Thoracic aorta (tissue), 2 donors: ENCODE measurements around the gene BCAT1. TPM values are rescaled to one million over a fixed set of nuclear protein-coding genes. Genes with fewer than 3 reads are reported as not detected.

Experiments
- ATAC-seq: fragments of 150-250 bp; one replicate; pipeline ENCODE4 v1.8.0; 2017; ENCODE audit warnings: low read depth; ENCODE audit not compliant: insufficient number of reproducible peaks, low FRiP score
- DNase-seq: peaks from one replicate; pipeline ENCODE4 v3.0.0-alpha.2; 2020; ENCODE audit warnings: low spot score
- H3K27ac ChIP-seq, 2 donors: fragments of 200-600 bp; sonication (generic); 1 replicate in 1 of 2; 2 replicates in 1 of 2; pipeline ENCODE4 v1.5.1; 2016; ENCODE audit warnings: mild to moderate bottlenecking in 2 of 2, moderate library complexity in 2 of 2
- H3K27me3 ChIP-seq: fragments of 200-600 bp; sonication (generic); replicated peaks from 2 replicates; pipeline ENCODE4 v1.6.0; 2016; ENCODE audit warnings: mild to moderate bottlenecking; ENCODE audit not compliant: insufficient read depth
- H3K36me3 ChIP-seq: fragments of 200-600 bp; sonication (generic); one replicate; pipeline ENCODE4 v1.5.1; 2016
- H3K4me1 ChIP-seq, 2 donors: fragments of 200-600 bp; sonication (generic); 1 replicate in 1 of 2; 2 replicates in 1 of 2; pipeline versions ENCODE4 v1.5.1 to v1.6.0; 2016; ENCODE audit warnings: low read depth in 2 of 2, mild to moderate bottlenecking in 1 of 2; ENCODE audit not compliant: control insufficient read depth in 1 of 2
- H3K4me3 ChIP-seq: fragments of 200-600 bp; sonication (generic); 2 replicates; pipeline ENCODE4 v1.5.1; 2016; ENCODE audit warnings: mild to moderate bottlenecking
- H3K9me3 ChIP-seq: fragments of 200-600 bp; sonication (generic); 2 replicates; pipeline ENCODE4 v1.5.1; 2016
- CTCF ChIP-seq: fragments of 200-600 bp; sonication (generic); IDR thresholded peaks from one replicate; pipeline ENCODE4 v1.5.1; 2019; ENCODE audit warnings: antibody characterized with exemption
- total RNA-seq, 2 donors: library from RNA; depleted of rRNA; stranded (reverse); fragments of >200 nt; gene quantifications; one replicate each; pipeline versions ENCODE4 v1.1.0 to v1.2.3, GENCODE V29; 2016

The BCAT1 gene
- total RNA-seq, 2 donors from 2014 or later: 24.9 to 28.6 TPM

GRCh38 chr12:24806386-24806785 lies 142.5 kb downstream of the BCAT1 start:
- DNase-seq (no peak), ATAC-seq (no peak)
- TF ChIP-seq CTCF: no peak
- H3K27me3 ChIP-seq: no peaks in the 10 kb centered on the region
- H3K9me3 ChIP-seq: peaks cover 3% of the 10 kb centered on the region
- H3K27ac ChIP-seq: no peak overlapping the region
- H3K4me1 ChIP-seq: no peaks in the 10 kb centered on the region
- no peaks in the 10 kb centered on the region for H3K36me3 ChIP-seq
- H3K4me3 ChIP-seq: no peak overlapping the region

GRCh38 chr12:24803430-24804245 lies 145.3 kb downstream of the BCAT1 start:
- Histone ChIP-seq H3K27me3 (no peaks in the 10 kb centered on the region), H3K4me1 (no peaks in the 10 kb centered on the region), H3K4me3 (no peak overlapping the region), H3K9me3 (peaks cover 3% of the 10 kb centered on the region), H3K36me3 (no peaks in the 10 kb centered on the region), H3K27ac (no peak overlapping the region)
- no peak for ATAC-seq
- DNase-seq: no peak
- TF ChIP-seq CTCF: no peak

- Histone ChIP-seq H3K27me3 (no peaks in the 10 kb centered on the region), H3K27ac (no peak overlapping the region), H3K36me3 (no peaks in the 10 kb centered on the region), H3K4me1 (no peaks in the 10 kb centered on the region), H3K4me3 (no peak overlapping the region), H3K9me3 (peaks cover 3% of the 10 kb centered on the region)
- no peak for ATAC-seq
- no peak for DNase-seq
- no peak for TF ChIP-seq CTCF
Observed at GRCh38 chr12:24798335-24798734, 150.6 kb downstream of the BCAT1 start.

- H3K27me3 ChIP-seq: no peaks in the 10 kb centered on the region
- no peak overlapping the region for H3K27ac ChIP-seq
- H3K9me3 ChIP-seq: peaks cover under 1% of the 10 kb centered on the region
- no peak overlapping the region for H3K4me3 ChIP-seq
- H3K36me3 ChIP-seq: no peaks in the 10 kb centered on the region
- DNase-seq (no peak), ATAC-seq (no peak)
- H3K4me1 ChIP-seq: no peaks in the 10 kb centered on the region
- no peak for TF ChIP-seq CTCF
Observed at GRCh38 chr12:24797901-24798300, 151.0 kb downstream of the BCAT1 start.

GRCh38 chr12:24796876-24797275 lies 152.0 kb downstream of the BCAT1 start:
- Histone ChIP-seq H3K27me3 (no peaks in the 10 kb centered on the region), H3K4me3 (no peak overlapping the region), H3K27ac (no peak overlapping the region), H3K9me3 (no peaks in the 10 kb centered on the region), H3K36me3 (no peaks in the 10 kb centered on the region), H3K4me1 (no peaks in the 10 kb centered on the region)
- no peak for ATAC-seq
- no peak for DNase-seq
- TF ChIP-seq CTCF: no peak
